IMR-90 (cell line): Measurements from ENCODE around the gene ADRA2B. TPM values are rescaled to one million over a fixed set of nuclear protein-coding genes. Genes with fewer than 3 reads are reported as not detected.

Experiments used
- ATAC-seq: fragments of 200-7000 bp; cut with Tn5 transposase; 2 replicates; pipeline ENCODE4 v1.9.1; 2020; ENCODE audit warnings: low read depth, mild to moderate bottlenecking, moderate library complexity
- BruUV-seq: library from RNA; stranded (reverse); fragments of 400-500 nt; replicated peaks from 2 replicates; lab custom pipeline; 2021; lab: Mats Ljungman, UMichigan
- CTCF ChIA-PET: fragments of 300-600 bp; formaldehyde crosslinking; extraction: SDS; loops from one replicate; lab custom pipeline; 2021; ENCODE audit warnings: antibody characterized with exemption; lab: Yijun Ruan, JAX
- POLR2A ChIA-PET: fragments of 300-600 bp; sonication (Branson Sonifier 250); formaldehyde crosslinking; loops from one replicate; lab custom pipeline; 2022; ENCODE audit warnings: antibody characterized with exemption; ENCODE audit not compliant: unreplicated experiment; lab: Charles Lee
- DNase-seq: peaks from one replicate; pipeline ENCODE4 v3.0.0; 2013
- H2AFZ ChIP-seq: replicated peaks from 2 replicates; pipeline ENCODE3; 2013; ENCODE audit warnings: low read length, mild to moderate bottlenecking; ENCODE audit not compliant: poor library complexity
- H2AK5ac ChIP-seq: 2 replicates; pipeline ENCODE4 v1.6.1; 2013; ENCODE audit warnings: low read depth, low read length, inconsistent platforms
- H2AK9ac ChIP-seq: replicated peaks from 2 replicates; pipeline ENCODE3; 2013; ENCODE audit warnings: mild to moderate bottlenecking, low read depth, low read length, moderate library complexity; ENCODE audit not compliant: poor library complexity
- H2BK120ac ChIP-seq: 2 replicates; pipeline ENCODE4 v1.6.1; 2013; ENCODE audit warnings: low read depth, low read length, inconsistent platforms
- H2BK15ac ChIP-seq: 3 replicates; pipeline ENCODE4 v1.6.1; 2013; ENCODE audit warnings: low read depth, low read length, inconsistent platforms
- H2BK20ac ChIP-seq: 2 replicates; pipeline ENCODE4 v1.6.1; 2013; ENCODE audit warnings: low read depth, mild to moderate bottlenecking, inconsistent platforms, low read length, moderate library complexity
- H2BK5ac ChIP-seq: 2 replicates; pipeline ENCODE4 v1.6.1; 2013; ENCODE audit warnings: mild to moderate bottlenecking, low read depth, low read length, inconsistent platforms; ENCODE audit not compliant: poor library complexity, severe bottlenecking
- H3K14ac ChIP-seq: replicated peaks from 2 replicates; pipeline ENCODE4 v1.6.1; 2013; ENCODE audit warnings: low read depth, low read length, inconsistent platforms
- H3K18ac ChIP-seq: 2 replicates; pipeline ENCODE4 v1.6.1; 2013; ENCODE audit warnings: low read depth, low read length, control low read depth
- H3K23ac ChIP-seq: 2 replicates; pipeline ENCODE4 v1.6.1; 2013; ENCODE audit warnings: low read depth, low read length, inconsistent platforms
- H3K27ac ChIP-seq: 2 replicates; pipeline ENCODE4 v1.5.1; 2013; ENCODE audit warnings: mild to moderate bottlenecking, control low read depth, low read length; ENCODE audit not compliant: insufficient read depth
- H3K27me3 ChIP-seq: 2 replicates; pipeline ENCODE4 v1.6.1; 2013; ENCODE audit warnings: low read length; ENCODE audit not compliant: control insufficient read depth, insufficient read depth
- H3K36me3 ChIP-seq: 2 replicates; pipeline ENCODE4 v1.6.1; 2013; ENCODE audit warnings: low read length, mixed read lengths; ENCODE audit not compliant: control insufficient read depth, insufficient read depth
- H3K4ac ChIP-seq: 2 replicates; pipeline ENCODE4 v1.6.1; 2013; ENCODE audit warnings: low read depth, low read length, inconsistent platforms
- H3K4me1 ChIP-seq: 2 replicates; pipeline ENCODE4 v1.6.1; 2013; ENCODE audit warnings: low read length, mixed read lengths; ENCODE audit not compliant: control insufficient read depth, insufficient read depth
- H3K4me2 ChIP-seq: 2 replicates; pipeline ENCODE4 v1.6.1; 2013; ENCODE audit warnings: low read depth, mild to moderate bottlenecking, control low read depth, low read length, moderate library complexity
- H3K4me3 ChIP-seq: 2 replicates; pipeline ENCODE4 v1.5.1; 2013; ENCODE audit warnings: low read depth, mild to moderate bottlenecking, control low read depth, low read length, moderate library complexity; ENCODE audit not compliant: insufficient read depth
- H3K56ac ChIP-seq: 2 replicates; pipeline ENCODE4 v1.6.1; 2013; ENCODE audit warnings: low read length, inconsistent platforms; ENCODE audit not compliant: insufficient read depth; ENCODE audit errors: extremely low read depth
- H3K79me1 ChIP-seq, 2 experiments: 2 replicates each; pipeline ENCODE4 v1.6.1; 2013; ENCODE audit warnings: low read length in 2 of 2, inconsistent platforms in 1 of 2, low read depth in 1 of 2
- H3K9ac ChIP-seq: 2 replicates; pipeline ENCODE4 v1.6.1; 2013; ENCODE audit warnings: low read depth, low read length, control low read depth
- H3K9me1 ChIP-seq: 2 replicates; pipeline ENCODE4 v1.6.1; 2013; ENCODE audit warnings: low read length, inconsistent platforms; ENCODE audit not compliant: insufficient read depth
- H3K9me3 ChIP-seq: 2 replicates; pipeline ENCODE4 v1.6.1; 2013; ENCODE audit warnings: low read length; ENCODE audit not compliant: control insufficient read depth, insufficient read depth
- H4K20me1 ChIP-seq: 2 replicates; pipeline ENCODE4 v1.6.1; 2013; ENCODE audit warnings: low read length, inconsistent platforms; ENCODE audit not compliant: insufficient read depth
- H4K5ac ChIP-seq: 2 replicates; pipeline ENCODE4 v1.6.1; 2013; ENCODE audit warnings: mild to moderate bottlenecking, low read depth, low read length, control low read depth
- H4K8ac ChIP-seq, 2 experiments: 2 replicates each; pipeline ENCODE4 v1.6.1; 2013; ENCODE audit warnings: low read depth in 2 of 2, low read length in 2 of 2, control low read depth in 1 of 2, inconsistent platforms in 1 of 2
- H4K91ac ChIP-seq: 2 replicates; pipeline ENCODE4 v1.6.1; 2013; ENCODE audit warnings: low read depth, low read length, inconsistent platforms; ENCODE audit not compliant: insufficient read depth
- BHLHE40 ChIP-seq: fragments of 150-350 bp; IDR thresholded peaks from 2 replicates; pipeline ENCODE4 v1.6.1; 2016; ENCODE audit warnings: mild to moderate bottlenecking, low read depth, low read length
- CEBPB ChIP-seq: IDR thresholded peaks from 2 replicates; pipeline ENCODE4 v1.6.1; 2012; ENCODE audit warnings: low read depth, low read length, improper control_type of control experiment
- CHD1 ChIP-seq: IDR thresholded peaks from 2 replicates; pipeline ENCODE4 v1.6.1; 2012; ENCODE audit warnings: low read depth, low read length, improper control_type of control experiment
- CTCF ChIP-seq: conservative IDR thresholded peaks from 2 replicates; pipeline ENCODE4 v1.5.1; 2012; ENCODE audit warnings: mild to moderate bottlenecking, low read depth, low read length, improper control_type of control experiment
- FOS ChIP-seq: fragments of 150-350 bp; IDR thresholded peaks from 2 replicates; pipeline ENCODE4 v1.6.1; 2016; ENCODE audit warnings: low read depth, low read length
- MAFK ChIP-seq: IDR thresholded peaks from 2 replicates; pipeline ENCODE4 v1.6.1; 2012; ENCODE audit warnings: low read depth, low read length, improper control_type of control experiment
- MXI1 ChIP-seq: IDR thresholded peaks from 2 replicates; pipeline ENCODE4 v1.6.1; 2012; ENCODE audit warnings: low read depth, mild to moderate bottlenecking, low read length, moderate library complexity, borderline replicate concordance
- POLR2A ChIP-seq: IDR thresholded peaks from 2 replicates; pipeline ENCODE4 v1.6.1; 2012; ENCODE audit warnings: mild to moderate bottlenecking, low read depth, low read length
- RCOR1 ChIP-seq: IDR thresholded peaks from 2 replicates; pipeline ENCODE4 v1.6.1; 2012; ENCODE audit warnings: mild to moderate bottlenecking, low read length, improper control_type of control experiment; ENCODE audit not compliant: insufficient replicate concordance
- RFX5 ChIP-seq: IDR thresholded peaks from 2 replicates; pipeline ENCODE4 v1.8.0; 2012; ENCODE audit warnings: low read depth, mild to moderate bottlenecking, low read length, moderate library complexity
- USF2 ChIP-seq: fragments of 150-350 bp; IDR thresholded peaks from 2 replicates; pipeline ENCODE4 v1.6.1; 2017; ENCODE audit warnings: mild to moderate bottlenecking, antibody characterized with exemption, low read length, low read depth
- WGBS, 2 experiments: methylation state at CpG; one replicate each; pipeline versions ENCODE4 v1.1.5 to v1.1.7; 2013; ENCODE audit warnings: missing lambda C conversion rate in 2 of 2; ENCODE audit not compliant: insufficient read length in 1 of 2; ENCODE audit errors: extremely low coverage in 2 of 2; 5-methylcytosine and 5-hydroxymethylcytosine counted together
- dilution Hi-C: fragments of 300-500 bp; cut with HindIII; formaldehyde crosslinking; loops from one replicate; pipeline ENCODE4 v1.14.3; 2018; ENCODE audit warnings: low sequenced_read_pairs; ENCODE audit not compliant: unreplicated experiment
- in situ Hi-C: fragments of 300-500 bp; cut with MboI; formaldehyde crosslinking; loops from 3 replicates; pipeline ENCODE4 v1.14.3; 2019; ENCODE audit warnings: low sequenced_read_pairs, inconsistent platforms, mixed read lengths
- intact Hi-C: fragments of 100-400 bp; cut with micrococcal nuclease; formaldehyde crosslinking; loops from 2 replicates; pipeline ENCODE4 v1.10.0; 2022
- polyA plus RNA-seq, 3 experiments: library from polyadenylated mRNA; depleted of rRNA; stranded (reverse); fragments of >200 nt; gene quantifications; 2 replicates each; pipeline ENCODE4 v1.2.3, GENCODE V29; 2012; ENCODE audit warnings: low replicate concordance in 1 of 3
- total RNA-seq: library from RNA; depleted of rRNA; stranded (reverse); fragments of >200 nt; gene quantifications from 2 replicates; pipeline ENCODE4 v1.2.3, GENCODE V29; 2012

Gene ADRA2B
- total and polyA plus RNA-seq, 2 of the 4 experiments (the other 2 are of a cell fraction) = not detected

DNA sequence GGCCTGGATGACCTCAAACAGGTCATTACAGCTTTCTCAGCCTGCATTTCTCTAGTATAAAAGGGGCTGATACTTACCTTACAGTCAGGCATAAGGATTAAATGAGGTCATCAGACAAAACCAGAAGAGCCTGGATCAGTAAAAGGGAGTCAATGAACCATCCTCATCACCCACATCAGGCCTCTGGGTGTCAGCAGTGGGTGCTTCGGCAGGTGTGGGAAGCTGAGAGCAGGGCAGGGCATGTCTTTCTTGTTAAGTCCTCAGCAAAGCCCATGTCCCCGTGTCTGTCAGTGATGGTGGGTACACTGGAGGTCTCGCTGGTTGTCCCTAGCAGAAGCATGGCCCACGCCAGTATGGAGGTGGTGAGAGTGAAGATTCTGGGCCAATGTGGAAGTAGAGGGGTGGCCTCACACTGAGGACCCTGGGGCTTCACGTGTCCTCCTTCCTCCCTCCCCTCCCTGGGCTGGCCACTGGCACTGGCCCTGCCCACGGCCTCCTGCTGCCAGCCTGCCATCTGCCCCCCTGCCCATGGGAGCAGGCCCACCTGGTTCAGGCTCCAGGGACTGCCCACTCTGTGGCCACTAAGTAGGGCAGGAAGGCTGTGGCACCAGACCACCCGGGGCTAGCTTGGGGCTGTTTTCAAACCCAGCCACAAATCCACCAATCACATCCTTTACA lies 4.4 kb downstream of the ADRA2B start:
- Histone ChIP-seq H2AK5ac (no peak overlapping the region), H3K56ac (no peak overlapping the region), H3K36me3 (no peaks in the 10 kb centered on the region), H3K9me1 (no peaks in the 10 kb centered on the region), H3K27me3 (peaks cover 83% of the 10 kb centered on the region), H2BK15ac (no peak overlapping the region), H3K9ac (no peak overlapping the region), H4K5ac (no peak overlapping the region), H3K4ac (no peak overlapping the region), H4K20me1 (no peaks in the 10 kb centered on the region), H3K23ac (no peak overlapping the region), H3K9me3 (no peaks in the 10 kb centered on the region; the same call in 1 of the 2 replicates), H3K27ac (no peak overlapping the region), H3K14ac (no peak overlapping the region), H4K8ac (no peak overlapping the region), H3K79me1 (no peaks in the 10 kb centered on the region), H2BK120ac (no peak overlapping the region), H2AFZ (no peak overlapping the region), H3K4me2 (no peak overlapping the region), H3K4me3 (no peak overlapping the region), H3K18ac (no peak overlapping the region), H3K4me1 (no peaks in the 10 kb centered on the region; the same call in 1 of the 2 replicates), H2BK20ac (no peak overlapping the region), H2BK5ac (no peak overlapping the region), H2AK9ac (no peak overlapping the region), H4K91ac (no peak overlapping the region)
- DNase-seq (no peak), ATAC-seq (no peak)
- intact Hi-C loops = no loop called here
- dilution Hi-C loops = no loop called here
- BruUV-seq = no TSS peak
- POLR2A ChIA-PET = no interaction called here
- TF ChIP-seq RFX5 (no peak), CTCF (no peak), FOS (no peak), MXI1 (no peak), CEBPB (no peak), POLR2A (no peak), CHD1 (no peak), USF2 (no peak), BHLHE40 (no peak), RCOR1 (no peak), MAFK (no peak)
- in situ Hi-C loops = loop anchor here (25.0 kb wide), 1 partner anchor 100 kb away; no protein-coding TSS in a partner anchor
- WGBS, 2 experiments = 40% methylated on average over 1 of the region's 7 CpGs; no CpG with 5 or more reads in 1 of the 2 experiments
- CTCF ChIA-PET = no interaction called here
